ENCODE measurements around the gene ELOF1. TPM values are rescaled to one million over a fixed set of nuclear protein-coding genes. Genes with fewer than 3 reads are reported as not detected.

ELOF1 gene
- total RNA-seq, 1 experiment from 2014 or later, result 105 TPM

DNA sequence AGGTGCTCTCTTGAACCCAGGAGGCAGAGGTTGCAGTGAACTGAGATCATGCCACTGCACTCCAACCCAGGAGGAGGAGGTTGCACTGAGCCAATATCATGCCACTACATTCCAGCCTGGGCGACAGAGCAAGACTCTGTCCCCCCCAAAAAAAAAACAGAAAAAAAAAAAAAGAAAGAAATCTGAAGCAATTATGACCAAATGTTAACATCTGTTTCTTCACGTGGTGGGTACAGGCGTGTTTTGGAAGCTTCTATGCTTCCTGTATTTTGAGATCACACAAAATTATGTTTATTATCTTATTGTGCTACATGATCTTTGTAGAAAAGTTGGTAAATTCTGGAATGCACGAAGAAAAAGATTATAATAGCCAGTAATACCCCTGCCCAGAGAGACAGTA is 21.1 kb upstream of the ELOF1 start:
- intact Hi-C loops (cut with micrococcal nuclease), result no loop called here
- POLR2A ChIA-PET (ENCODE audit: unreplicated experiment), result no interaction called here
- Histone ChIP-seq H3K9ac (ENCODE audit: low read length) (no peak overlapping the region), H3K79me2 (ENCODE audit: low read length) (no peaks in the 10 kb centered on the region), H3K27me3 (ENCODE audit: low read length) (no peaks in the 10 kb centered on the region), H3F3A (ENCODE audit: low read length, unreplicated experiment) (no peaks in the 10 kb centered on the region), H3K9me2 (replicated peaks; ENCODE audit: low read length) (no peaks in the 10 kb centered on the region), H3K4me2 (ENCODE audit: low read length) (no peak overlapping the region), H3K36me3 (ENCODE audit: low read depth, low read length) (no peaks in the 10 kb centered on the region), H2AFZ (ENCODE audit: low read length) (no peak overlapping the region), H3K9me3 (ENCODE audit: low read length) (no peaks in the 10 kb centered on the region), H4K20me1 (ENCODE audit: low read length) (no peaks in the 10 kb centered on the region), H3K4me3 (ENCODE audit: low read length) (no peak overlapping the region), H3K4me1 (ENCODE audit: insufficient read depth, low read length) (no peaks in the 10 kb centered on the region), H3K27ac (ENCODE audit: low read length) (no peak overlapping the region)
- TF ChIP-seq, protein P1, sequence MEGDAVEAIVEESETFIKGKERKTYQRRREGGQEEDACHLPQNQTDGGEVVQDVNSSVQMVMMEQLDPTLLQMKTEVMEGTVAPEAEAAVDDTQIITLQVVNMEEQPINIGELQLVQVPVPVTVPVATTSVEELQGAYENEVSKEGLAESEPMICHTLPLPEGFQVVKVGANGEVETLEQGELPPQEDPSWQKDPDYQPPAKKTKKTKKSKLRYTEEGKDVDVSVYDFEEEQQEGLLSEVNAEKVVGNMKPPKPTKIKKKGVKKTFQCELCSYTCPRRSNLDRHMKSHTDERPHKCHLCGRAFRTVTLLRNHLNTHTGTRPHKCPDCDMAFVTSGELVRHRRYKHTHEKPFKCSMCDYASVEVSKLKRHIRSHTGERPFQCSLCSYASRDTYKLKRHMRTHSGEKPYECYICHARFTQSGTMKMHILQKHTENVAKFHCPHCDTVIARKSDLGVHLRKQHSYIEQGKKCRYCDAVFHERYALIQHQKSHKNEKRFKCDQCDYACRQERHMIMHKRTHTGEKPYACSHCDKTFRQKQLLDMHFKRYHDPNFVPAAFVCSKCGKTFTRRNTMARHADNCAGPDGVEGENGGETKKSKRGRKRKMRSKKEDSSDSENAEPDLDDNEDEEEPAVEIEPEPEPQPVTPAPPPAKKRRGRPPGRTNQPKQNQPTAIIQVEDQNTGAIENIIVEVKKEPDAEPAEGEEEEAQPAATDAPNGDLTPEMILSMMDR (conservative IDR thresholded peaks at IDR 0.05; ENCODE audit: low read depth, low read length), result no peak
- no peak for TF ChIP-seq EZH2 (IDR thresholded peaks at IDR 0.05; ENCODE audit: low read length, unreplicated experiment)
- no peak for TF ChIP-seq EZH2phosphoT487 (IDR thresholded peaks at IDR 0.05; ENCODE audit: borderline replicate concordance, low read length)
- no TSS peak for BruUV-seq (replicated peaks)
- no peak for ATAC-seq
- CTCF ChIA-PET, result no interaction called here
- no peak for DNase-seq

DNA sequence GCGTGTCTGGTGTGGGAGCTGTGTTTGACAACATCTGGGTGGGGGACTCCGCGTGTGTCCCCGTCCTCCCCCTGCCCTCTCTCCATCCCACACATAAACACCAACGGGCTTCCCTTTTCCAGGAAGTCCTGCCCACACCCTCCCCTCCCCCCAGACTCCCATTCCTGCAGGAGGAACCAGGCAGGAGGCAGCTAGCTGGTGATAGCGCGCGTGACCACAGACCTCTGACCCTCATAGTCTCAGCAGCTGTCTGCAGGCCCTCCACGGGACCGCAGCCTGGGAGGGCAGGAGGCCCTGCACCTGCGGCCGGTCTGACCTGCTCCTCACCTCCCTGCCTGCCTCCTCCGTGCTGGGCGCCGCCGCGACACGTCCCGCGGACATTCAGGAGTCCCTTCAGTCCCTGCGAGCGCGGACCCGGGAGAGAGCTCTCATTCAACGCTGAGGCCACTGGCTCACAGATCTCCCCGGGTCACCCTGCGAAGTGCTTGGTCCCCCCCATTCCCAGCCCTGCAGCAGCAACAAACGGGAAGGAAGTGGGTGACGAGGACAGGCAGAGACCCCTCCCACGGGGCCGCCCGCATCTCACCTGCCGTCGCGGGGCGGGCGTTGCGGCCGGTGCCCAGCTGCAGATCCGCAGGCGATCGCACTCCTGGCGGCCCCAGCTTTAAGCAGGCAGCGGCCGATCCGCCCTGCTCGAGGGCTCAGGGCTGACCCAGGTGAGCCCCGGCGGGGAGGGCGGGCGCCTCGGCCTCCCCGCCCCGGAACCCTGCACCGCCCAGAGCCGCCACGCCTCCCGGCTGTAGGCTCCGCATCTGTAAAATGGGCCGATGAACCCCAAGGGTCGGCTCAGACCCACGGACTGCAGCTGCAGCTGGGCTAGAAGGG is 19.5 kb upstream of the ELOF1 start:
- CTCF ChIA-PET, result no interaction called here
- no TSS peak for BruUV-seq (replicated peaks)
- POLR2A ChIA-PET (ENCODE audit: unreplicated experiment), result no interaction called here

More for the DNA sequence above, 19.5 kb upstream of the ELOF1 start:
- Histone ChIP-seq H3K27ac (ENCODE audit: low read length) (no peak overlapping the region), H3K27me3 (ENCODE audit: low read length) (no peaks in the 10 kb centered on the region), H3K79me2 (ENCODE audit: low read length) (no peaks in the 10 kb centered on the region), H3K9me2 (replicated peaks; ENCODE audit: low read length) (no peaks in the 10 kb centered on the region), H3K9me3 (ENCODE audit: low read length) (no peaks in the 10 kb centered on the region), H4K20me1 (ENCODE audit: low read length) (no peaks in the 10 kb centered on the region), H2AFZ (ENCODE audit: low read length) (no peak overlapping the region), H3K4me2 (ENCODE audit: low read length) (no peak overlapping the region), H3F3A (ENCODE audit: low read length, unreplicated experiment) (no peaks in the 10 kb centered on the region), H3K4me3 (ENCODE audit: low read length) (no peak overlapping the region), H3K4me1 (ENCODE audit: insufficient read depth, low read length) (no peaks in the 10 kb centered on the region), H3K9ac (ENCODE audit: low read length) (no peak overlapping the region), H3K36me3 (ENCODE audit: low read depth, low read length) (no peaks in the 10 kb centered on the region)
- intact Hi-C loops (cut with micrococcal nuclease), result no loop called here
- TF ChIP-seq EZH2 (IDR thresholded peaks at IDR 0.05; ENCODE audit: low read length, unreplicated experiment) (no peak), EZH2phosphoT487 (IDR thresholded peaks at IDR 0.05; ENCODE audit: borderline replicate concordance, low read length) (no peak)
- TF ChIP-seq, protein P1 (conservative IDR thresholded peaks at IDR 0.05; ENCODE audit: low read depth, low read length), result no peak
- ATAC-seq, result no peak
- DNase-seq, result no peak

Measured in PC-3 (cell line).